ENCODE data around the gene AIP.
A peak's percentile ranks its signal among the peaks of the same experiment; 100 is the strongest.
"Not testable (repeated sequence)": the region's sequence is repeated elsewhere in the genome, so short reads cannot be mapped to it uniquely, and the experiment has no call there.

The AIP gene

GRCh38 chr11:67449116-67449844 lies 33.5 kb upstream of the AIP start:
- DNase-seq, result no peak

DNA sequence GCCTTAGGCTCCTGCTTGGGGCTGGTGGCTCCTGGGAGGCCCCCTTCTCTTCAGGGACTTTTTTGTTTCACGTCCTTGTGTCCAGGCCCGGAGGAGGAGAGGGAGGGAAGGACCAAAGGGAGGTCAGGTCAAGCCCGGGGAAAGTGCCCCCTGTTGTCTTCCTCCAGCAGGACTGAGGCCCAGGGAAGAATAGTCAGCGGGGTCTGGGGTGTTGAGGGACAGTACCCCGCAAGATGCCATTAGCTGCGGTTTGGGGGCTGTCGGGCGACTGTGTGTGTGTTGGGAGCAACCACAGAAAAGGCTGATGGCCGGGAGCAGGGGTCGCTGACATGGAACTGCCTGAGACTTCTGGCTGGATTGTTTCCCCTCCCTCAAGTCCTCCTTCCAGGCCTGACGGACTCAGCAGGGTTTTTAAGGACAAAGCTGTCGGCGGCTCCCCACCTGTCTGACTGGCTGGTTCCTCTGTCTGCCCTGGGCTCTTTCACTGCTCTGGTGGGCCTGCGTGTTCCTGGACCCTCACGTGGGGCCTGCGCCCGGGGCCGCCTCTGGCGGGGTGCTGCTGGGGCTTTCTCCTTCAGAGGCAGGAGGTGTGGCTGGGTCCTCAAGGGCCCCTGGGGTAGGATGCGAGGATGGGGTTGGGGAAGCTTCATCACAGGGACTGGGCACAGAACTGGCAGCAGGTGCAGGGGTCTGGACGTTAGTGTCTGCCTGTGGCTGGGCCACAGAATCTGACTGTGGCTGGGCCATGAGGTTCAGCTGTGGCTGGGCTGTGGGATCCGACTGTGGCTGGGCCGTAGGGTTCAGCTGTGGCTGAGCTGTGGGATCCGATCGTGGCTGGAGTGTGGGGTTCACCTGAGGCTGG lies 31.8 kb upstream of the AIP start:
- no peak for DNase-seq

DNA sequence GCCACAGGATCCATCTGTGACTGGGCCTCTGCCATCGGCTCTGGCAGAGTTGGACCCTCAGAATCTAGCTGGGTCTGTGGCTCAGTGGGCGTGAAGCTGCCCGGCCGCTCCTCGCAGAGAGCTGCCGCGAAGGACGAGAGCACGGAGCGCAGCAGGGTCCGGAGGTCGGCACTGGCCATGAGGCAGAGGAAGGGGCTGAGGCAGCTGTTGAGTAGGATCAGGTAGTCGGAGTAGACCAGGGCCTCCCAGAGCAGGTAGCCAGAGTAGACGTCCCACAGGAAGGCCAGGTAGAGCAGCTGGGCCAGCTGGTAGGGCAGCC lies 31.2 kb upstream of the AIP start:
- DNase-seq, result no peak

GRCh38 chr11:67452141-67452952 lies 30.5 kb upstream of the AIP start, which contains the start of gene GPR152:
GPR152 (minus strand) TSS chr11:67452729; CDS start chr11:67452724, 5 bp downstream.
- no peak for DNase-seq

GRCh38 chr11:67453816-67454732 lies 28.8 kb upstream of the AIP start:
- DNase-seq, result no peak

DNA sequence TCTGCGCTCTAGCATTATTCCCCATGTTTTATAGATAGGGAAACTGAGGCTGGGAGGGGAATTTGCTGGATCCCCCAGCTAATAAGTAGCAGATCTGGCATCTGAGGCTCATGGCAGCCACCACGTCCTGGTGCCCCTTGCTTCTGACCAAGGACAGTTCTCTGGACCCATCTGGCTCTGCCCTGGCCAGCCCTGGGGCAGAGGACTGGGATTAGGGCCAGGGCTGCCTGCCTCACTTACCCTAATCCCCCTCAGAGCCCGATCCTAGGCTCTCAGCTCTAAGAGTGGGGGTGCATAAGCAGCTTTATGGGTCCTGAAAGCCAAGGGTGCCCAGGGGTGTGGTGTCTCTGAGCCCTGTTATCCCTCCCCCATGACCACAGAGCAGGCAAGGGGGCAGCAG lies 27.8 kb upstream of the AIP start, which contains the start of gene CABP4:
Gene CABP4 (plus strand): TSS at position 301 of the 400 bp plus-strand sequence. CDS start 70 bp downstream, at position 371.
- DNase-seq, result no peak

DNA sequence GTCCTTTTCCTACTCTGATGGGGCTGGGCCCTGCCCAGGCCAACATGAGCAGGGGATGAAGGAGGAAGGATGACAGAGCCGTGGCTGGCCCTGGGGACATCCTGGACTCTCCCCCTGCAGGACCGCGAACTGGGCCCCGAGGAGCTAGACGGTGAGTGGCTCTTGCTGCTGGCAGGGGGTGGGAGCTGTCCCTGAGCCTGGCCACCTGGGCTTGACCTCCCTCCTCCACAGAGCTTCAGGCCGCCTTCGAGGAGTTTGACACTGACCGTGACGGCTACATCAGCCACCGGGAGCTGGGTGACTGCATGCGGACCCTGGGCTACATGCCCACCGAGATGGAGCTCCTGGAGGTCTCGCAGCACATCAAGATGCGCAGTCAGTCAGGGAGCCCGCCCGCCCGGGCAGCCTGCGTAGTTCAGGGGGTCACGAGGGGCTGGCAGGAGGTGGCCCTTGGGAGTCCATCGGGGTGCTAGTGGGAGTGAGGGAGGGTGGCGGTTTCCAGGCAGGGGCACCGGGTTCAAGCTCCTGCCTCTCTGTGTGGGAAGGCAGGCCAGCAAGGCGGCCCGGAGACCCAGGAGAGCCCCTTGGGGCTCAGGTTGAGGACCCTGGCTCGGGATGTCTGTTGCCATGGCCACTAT lies 26.6 kb upstream of the AIP start:
- DNase-seq, result no peak

GRCh38 chr11:67457453-67457852 lies 25.4 kb upstream of the AIP start:
- DNase-seq, result no peak

DNA sequence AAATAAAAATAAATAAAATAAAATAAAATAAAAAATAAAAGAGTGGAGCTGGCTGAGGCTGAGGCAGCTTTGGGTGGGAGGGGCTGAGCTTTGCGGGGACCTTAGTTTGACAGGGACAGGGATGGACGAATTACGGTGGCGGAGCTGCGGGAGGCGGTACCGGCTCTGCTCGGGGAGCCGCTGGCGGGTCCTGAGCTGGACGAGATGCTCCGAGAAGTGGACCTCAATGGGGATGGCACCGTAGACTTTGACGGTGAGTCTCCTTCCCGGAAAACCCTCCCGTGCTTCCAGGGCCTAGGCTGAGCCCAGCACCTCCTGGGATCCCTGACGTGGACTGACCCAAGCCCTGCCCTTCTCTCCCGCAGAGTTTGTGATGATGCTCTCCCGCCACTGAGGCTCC lies 24.6 kb upstream of the AIP start:
- DNase-seq, result no peak

- no peak for DNase-seq
These were observed 19.6 kb upstream of the AIP start for GRCh38 chr11:67463186-67463585.

DNA sequence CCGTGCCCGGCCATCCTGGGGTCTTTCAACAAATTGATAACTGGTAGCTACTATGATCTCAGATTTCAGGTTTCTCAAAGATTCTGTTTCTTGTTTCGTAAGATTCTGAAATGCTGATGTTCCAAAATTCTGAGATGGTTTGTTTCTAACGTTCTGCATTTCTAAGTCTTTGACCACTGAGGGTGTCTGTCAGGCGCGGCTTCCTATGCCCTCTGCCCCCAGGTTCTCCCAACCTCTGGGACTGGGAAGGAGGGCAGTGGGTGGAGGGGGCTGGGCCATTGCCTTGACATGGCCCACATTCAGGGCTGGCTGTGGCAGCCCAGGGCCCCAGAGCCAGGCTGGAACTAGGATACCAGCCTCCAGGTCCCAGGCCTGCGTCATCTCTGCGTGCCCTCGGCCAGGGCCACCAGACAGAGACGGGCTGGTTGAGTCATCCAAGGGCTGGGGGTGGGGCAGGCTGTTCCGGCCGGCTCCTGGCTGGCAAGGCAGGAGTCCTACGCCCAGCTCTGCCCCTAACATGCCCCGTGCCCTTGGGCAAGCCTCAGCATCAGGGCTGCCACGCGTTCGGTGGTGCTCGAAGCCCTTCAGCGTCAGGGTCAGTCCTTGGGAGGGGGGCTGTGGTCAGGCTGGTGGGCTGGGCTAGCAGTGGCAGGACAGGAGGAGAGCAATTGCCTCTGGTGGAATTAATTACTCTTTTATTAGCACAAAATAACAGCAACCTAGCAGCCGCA lies 19.0 kb upstream of the AIP start:
- no peak for DNase-seq

DNA sequence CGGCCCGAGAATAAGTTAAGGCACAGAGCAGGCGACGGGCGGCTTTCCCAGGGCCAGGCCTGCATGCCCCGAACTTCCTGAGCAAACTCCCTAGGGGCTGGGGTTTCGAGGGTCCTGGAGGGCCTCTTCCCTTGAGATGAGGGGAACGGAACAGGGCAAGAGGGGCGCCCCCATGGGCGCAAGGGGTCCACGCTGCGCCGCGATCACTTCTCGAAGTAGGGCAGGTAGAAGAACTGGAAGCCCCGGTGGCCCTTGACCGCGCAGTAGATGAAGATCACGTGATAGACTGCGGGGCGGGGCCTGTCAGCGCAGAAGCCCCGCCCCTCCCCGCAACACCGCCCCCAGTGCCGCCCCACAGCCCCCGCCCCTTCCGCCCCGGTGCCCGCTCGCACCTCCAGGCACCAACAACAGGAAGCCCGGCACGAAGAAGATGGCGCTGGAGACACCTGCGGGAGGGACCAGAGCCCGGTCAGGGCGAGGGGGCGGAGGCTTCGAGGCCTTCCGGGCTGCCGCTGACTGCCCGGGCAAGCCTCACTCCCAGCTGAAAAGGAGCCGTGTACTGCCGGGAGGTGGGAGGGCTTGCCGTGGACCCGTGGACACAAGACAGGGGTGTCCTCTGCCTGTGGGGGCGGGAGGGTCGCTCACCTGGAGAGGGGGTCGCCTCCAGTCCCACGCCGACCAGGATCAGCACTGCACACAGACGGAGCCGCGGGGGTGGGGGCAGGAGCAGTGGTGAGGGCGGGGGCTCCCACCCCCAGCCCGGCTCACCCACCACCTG lies 18.2 kb upstream of the AIP start:
- DNase-seq, result peak; percentile 96

- no peak for DNase-seq
These were observed 17.7 kb upstream of the AIP start for GRCh38 chr11:67465189-67465510.

DNA sequence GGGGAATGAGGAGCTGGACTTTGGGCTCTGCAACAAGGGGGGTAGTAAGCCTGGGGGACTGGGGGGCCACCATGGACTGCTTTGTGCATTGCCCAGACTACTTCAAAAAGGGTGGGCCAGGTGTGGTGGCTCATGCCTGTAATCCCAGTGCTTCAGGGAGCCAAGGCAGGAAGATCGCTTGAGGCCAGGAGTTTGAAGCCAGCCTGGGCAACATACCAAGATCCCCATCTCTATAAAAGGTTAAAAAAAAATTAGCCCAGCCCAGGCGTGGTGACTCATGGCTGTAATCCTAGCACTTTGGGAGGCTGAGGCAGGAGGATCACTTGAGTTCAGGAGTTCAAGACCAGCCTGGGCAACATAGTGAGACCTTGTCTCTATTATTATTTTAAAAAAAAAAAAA lies 17.3 kb upstream of the AIP start:
- DNase-seq, result not testable (repeated sequence)

GRCh38 chr11:67466367-67466766 lies 16.5 kb upstream of the AIP start:
- DNase-seq, result no peak

DNA sequence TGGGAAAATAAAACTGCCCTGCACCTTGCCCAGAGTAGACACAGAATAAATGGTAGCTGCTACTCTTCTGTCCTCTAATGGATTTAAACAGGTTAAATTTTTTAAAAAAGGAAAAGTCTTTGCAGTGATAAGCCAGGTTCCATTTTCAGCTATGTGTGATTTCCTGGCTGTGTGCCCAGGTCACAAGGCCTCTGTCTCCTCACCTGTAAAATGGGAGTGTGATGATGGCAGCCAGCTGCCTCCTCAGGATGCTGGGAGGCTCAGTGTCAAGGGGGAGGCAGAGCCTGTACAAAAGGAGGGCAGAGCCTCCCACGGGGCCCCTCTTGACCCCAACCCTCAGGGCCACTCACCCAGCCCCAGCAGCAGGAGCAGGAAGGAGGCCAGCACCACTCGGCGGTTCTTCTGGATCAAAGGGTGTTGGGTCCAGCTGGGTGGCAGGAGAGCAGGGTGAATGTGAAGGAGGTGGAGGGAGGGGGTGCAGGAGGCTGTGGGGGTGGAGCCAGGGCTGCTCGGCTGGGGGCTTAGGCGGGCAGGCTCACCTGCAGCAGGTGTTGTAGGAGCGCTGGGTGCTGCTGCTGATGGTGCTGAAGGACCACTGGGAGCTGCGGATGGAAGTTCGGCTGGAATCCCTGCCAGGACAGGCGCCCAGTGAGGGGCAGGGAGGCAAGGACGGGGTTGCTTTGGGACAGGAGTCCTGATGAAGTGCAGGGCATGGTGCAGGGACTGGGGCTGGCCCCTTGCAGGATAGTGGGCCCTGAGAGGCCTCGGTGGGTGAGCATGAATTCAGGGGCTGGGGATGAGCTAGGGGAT lies 15.7 kb upstream of the AIP start:
- no peak for DNase-seq

- no peak for DNase-seq
These were observed 14.8 kb upstream of the AIP start for GRCh38 chr11:67468056-67468455.

DNA sequence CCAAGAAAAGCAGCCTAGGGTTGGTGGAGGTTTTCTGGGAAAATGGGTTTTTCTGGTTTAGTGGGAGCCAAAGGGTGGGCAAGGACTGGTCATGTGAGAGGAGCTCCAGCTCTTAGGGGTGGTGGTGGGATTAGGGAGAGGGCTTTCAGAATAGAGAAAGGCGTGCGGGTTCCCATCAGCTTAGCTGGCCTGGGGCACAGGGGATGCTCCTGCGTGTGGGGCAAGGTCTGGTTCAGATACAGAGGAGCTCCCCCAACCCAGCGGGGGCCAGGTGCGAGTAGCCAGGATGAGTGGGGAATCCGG lies 14.4 kb upstream of the AIP start:
- DNase-seq, result no peak

- DNase-seq, result peak; percentile 95
These were observed 13.9 kb upstream of the AIP start, which contains the start of gene TMEM134 for GRCh38 chr11:67468759-67469507. TMEM134 (minus strand) TSS chr11:67469251; CDS start chr11:67469192, 59 bp downstream.
